Activated CD8-positive, alpha-beta T cell treated with anti-CD3 and anti-CD28 coated beads, Interleukin-2, amount 10 ng/mL, durations not matched to agents 7 days and 5 days (primary cell): Measurements from ENCODE around the gene UGT1A5. TPM values are rescaled to one million over a fixed set of nuclear protein-coding genes. Genes with fewer than 3 reads are reported as not detected.
"Not testable (repeated sequence)": the region's sequence is repeated elsewhere in the genome, so short reads cannot be mapped to it uniquely, and the experiment has no call there.

ENCODE experiments used
- ATAC-seq: fragments of 150-1000 bp; cut with Tn5 transposase; one replicate; pipeline ENCODE4 v1.10.0; 2021; ENCODE audit warnings: moderate library complexity
- CTCF ChIA-PET: fragments of 350-600 bp; sonication (Branson Sonifier 250); formaldehyde crosslinking; loops from one replicate; lab custom pipeline; 2021; ENCODE audit warnings: antibody characterized with exemption; lab: Charles Lee
- POLR2A ChIA-PET: fragments of 350-600 bp; sonication (Branson Sonifier 250); formaldehyde crosslinking; loops from one replicate; lab custom pipeline; 2021; ENCODE audit warnings: antibody characterized with exemption; lab: Charles Lee
- DNase-seq: peaks from one replicate; pipeline ENCODE4 v3.0.0-alpha.2; 2020
- H3K27ac Mint-ChIP-seq: one replicate; pipeline ENCODE4 v1.8.0; 2021; ENCODE audit warnings: mild to moderate bottlenecking, mixed read lengths
- H3K27me3 Mint-ChIP-seq: one replicate; pipeline ENCODE4 v1.8.0; 2021; ENCODE audit warnings: low read depth, mixed read lengths
- H3K36me3 Mint-ChIP-seq: one replicate; pipeline ENCODE4 v1.8.0; 2021; ENCODE audit warnings: low read depth, mixed read lengths
- H3K4me1 Mint-ChIP-seq: one replicate; pipeline ENCODE4 v1.8.0; 2021; ENCODE audit warnings: low read depth, mixed read lengths
- H3K4me3 Mint-ChIP-seq: one replicate; pipeline ENCODE4 v1.8.0; 2021; ENCODE audit warnings: mild to moderate bottlenecking, mixed read lengths
- H3K9me3 Mint-ChIP-seq: one replicate; pipeline ENCODE4 v1.8.0; 2022; ENCODE audit warnings: mixed read lengths; ENCODE audit not compliant: insufficient read depth
- total RNA-seq, 2 experiments: library from RNA; stranded (reverse); gene quantifications; one replicate each; pipeline ENCODE4 v1.2.3, GENCODE V29; 2021

Gene UGT1A5
- total RNA-seq, 2 experiments from 2014 or later: not detected

DNA sequence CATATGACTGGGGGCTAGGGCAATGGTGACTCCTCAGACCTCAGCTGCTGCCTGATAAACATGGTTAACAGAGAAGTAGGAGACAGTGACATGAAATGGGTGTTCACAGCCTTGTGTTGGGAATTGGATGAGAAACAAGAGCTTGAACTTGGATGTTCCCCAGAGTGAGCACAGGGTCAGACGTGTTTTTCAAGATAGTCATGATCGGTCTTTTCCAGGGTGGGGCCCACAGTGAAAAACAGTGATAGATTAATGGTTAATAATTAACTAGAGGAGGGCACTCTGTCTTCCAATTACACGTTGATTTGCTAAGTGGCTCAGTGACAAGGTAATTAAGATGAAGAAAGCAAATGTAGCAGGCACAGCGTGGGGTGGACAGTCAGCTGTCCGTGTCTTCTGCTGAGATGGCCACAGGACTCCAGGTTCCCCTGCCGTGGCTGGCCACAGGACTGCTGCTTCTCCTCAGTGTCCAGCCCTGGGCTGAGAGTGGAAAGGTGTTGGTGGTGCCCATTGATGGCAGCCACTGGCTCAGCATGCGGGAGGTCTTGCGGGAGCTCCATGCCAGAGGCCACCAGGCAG lies 16.1 kb downstream of the UGT1A5 start, which contains the start of gene UGT1A3:
UGT1A3 (plus strand) TSS at position 320 of the 579 bp plus-strand sequence; CDS start at position 405, 85 bp downstream.
- H3K4me1 Mint-ChIP-seq: no peaks in the 10 kb centered on the region
- POLR2A ChIA-PET: no interaction called here
- no peaks in the 10 kb centered on the region for H3K36me3 Mint-ChIP-seq
- CTCF ChIA-PET: interaction anchor here (0.7 kb wide), 1 partner anchor 84 kb away, joined by 3 read pairs; no protein-coding TSS in a partner anchor
- H3K27ac Mint-ChIP-seq: no peak within 1 kb of the TSS
- no peaks in the 10 kb centered on the region for H3K9me3 Mint-ChIP-seq
- DNase-seq (no peak), ATAC-seq (no peak)
- H3K27me3 Mint-ChIP-seq: peaks cover 5% of the 10 kb centered on the region
- no peak within 1 kb of the TSS for H3K4me3 Mint-ChIP-seq

DNA sequence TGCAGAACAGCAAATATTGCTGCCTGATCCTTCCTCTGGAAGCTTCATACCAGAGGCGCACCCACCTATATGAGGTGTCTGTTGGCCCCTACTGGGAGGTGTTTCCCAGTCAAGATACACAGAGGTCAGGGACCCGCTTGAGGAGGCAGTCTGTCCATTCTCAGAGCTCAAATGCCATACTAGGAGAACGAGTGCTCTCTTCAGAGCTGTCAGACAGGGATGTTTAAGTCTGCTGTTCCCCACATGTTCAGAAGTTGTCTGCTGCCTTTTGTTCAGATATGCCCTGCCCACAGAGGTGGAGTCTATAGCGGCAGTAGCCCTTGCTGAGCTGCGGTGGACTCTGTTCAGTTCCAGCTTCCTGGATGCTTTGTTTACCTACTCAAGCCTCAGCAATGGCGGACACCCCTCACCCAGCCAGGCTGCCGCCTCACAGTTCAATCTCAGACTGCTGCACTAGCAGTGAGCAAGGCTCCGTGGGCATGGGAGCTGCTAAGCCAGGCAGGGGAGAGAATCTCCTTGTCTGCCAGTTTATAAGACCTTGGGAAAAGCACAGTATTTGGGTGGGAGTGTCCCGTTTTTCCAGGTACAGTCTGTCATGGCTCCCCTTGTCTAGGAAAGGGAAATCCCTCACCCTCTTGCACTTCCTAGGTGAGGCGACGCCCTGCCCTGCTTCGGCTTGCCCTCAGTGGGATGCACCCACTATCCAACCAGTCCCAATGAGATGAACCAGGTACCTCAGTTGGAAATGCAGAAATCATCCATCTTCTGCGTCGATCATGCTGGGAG lies 24.4 kb downstream of the UGT1A5 start:
- DNase-seq, CTCF ChIA-PET, H3K27ac Mint-ChIP-seq, H3K4me1 Mint-ChIP-seq, H3K36me3 Mint-ChIP-seq, ATAC-seq, H3K9me3 Mint-ChIP-seq, POLR2A ChIA-PET, H3K4me3 Mint-ChIP-seq: not testable (repeated sequence)
- H3K27me3 Mint-ChIP-seq: peaks cover 34% of the 10 kb centered on the region

DNA sequence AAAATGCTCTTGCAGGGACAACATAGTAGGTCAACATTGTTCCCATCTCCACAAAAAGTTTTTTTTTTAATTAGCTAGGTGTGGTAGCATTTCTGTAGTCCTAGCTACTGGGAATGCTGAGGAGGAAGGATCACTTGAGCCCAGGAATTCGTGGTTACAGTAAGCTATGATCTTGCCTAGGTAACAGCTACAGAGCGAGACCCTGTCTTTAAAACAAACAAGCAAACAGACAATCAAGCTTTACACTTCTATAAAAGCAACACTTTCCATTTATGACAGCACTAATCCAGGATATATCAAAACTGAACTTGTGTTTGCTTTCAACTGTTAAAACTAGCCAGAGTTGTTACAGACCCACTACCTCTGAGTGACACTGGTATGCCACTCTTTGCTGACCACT lies 28.2 kb downstream of the UGT1A5 start:
- ATAC-seq: no peak
- CTCF ChIA-PET: no interaction called here

DNA sequence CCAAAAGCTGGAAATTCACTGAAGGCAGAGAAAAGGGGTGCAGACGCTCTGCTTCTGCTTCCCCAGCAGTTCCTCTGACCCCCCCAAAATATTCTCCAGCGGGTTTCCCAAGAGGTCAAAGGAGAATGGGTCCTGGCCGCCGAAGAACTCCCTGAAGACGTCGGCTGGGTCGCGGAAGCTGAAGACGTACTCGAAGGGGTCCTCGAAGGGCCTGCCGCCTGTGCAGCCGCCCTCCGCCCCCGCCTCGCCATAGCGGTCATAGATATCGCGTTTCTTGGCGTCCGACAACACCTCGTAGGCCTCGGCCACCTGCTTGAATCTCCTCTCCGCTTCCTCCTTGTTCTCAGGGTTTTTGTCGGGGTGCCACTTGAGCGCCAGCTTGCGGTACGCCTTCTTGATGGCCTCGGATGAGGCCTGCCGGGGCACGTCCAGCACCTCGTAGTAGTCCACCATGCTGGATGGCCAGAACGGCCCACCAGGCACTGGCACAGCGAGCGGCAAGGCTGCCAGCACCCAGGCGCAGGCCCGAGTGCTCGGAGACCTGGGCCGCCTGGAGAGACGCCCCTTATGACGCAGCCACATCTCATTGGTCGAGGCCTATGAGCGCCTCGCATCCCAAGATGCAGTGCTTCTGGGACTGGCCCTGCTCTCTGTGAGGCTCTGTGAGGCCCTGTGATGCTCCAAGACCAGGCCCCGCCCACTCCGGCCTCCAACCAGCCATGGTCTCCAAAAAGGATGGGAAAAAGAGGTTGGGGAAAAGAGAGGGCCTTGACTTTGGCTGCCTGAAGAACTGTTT lies 31.0 kb downstream of the UGT1A5 start:
- Mint-ChIP-seq H3K4me1 (no peaks in the 10 kb centered on the region), H3K27ac (no peak overlapping the region), H3K27me3 (peaks cover 23% of the 10 kb centered on the region), H3K36me3 (no peaks in the 10 kb centered on the region), H3K4me3 (no peak overlapping the region), H3K9me3 (no peaks in the 10 kb centered on the region)
- no peak for ATAC-seq
- ChIA-PET POLR2A (no interaction called here), CTCF (no interaction called here)
- no peak for DNase-seq

More for the DNA sequence above, 28.2 kb downstream of the UGT1A5 start:
- H3K36me3 Mint-ChIP-seq: no peaks in the 10 kb centered on the region
- no peaks in the 10 kb centered on the region for H3K9me3 Mint-ChIP-seq
- no peak for DNase-seq
- POLR2A ChIA-PET: no interaction called here
- H3K27ac Mint-ChIP-seq: no peak overlapping the region
- no peak overlapping the region for H3K4me3 Mint-ChIP-seq
- no peaks in the 10 kb centered on the region for H3K4me1 Mint-ChIP-seq
- H3K27me3 Mint-ChIP-seq: peaks cover 20% of the 10 kb centered on the region

DNA sequence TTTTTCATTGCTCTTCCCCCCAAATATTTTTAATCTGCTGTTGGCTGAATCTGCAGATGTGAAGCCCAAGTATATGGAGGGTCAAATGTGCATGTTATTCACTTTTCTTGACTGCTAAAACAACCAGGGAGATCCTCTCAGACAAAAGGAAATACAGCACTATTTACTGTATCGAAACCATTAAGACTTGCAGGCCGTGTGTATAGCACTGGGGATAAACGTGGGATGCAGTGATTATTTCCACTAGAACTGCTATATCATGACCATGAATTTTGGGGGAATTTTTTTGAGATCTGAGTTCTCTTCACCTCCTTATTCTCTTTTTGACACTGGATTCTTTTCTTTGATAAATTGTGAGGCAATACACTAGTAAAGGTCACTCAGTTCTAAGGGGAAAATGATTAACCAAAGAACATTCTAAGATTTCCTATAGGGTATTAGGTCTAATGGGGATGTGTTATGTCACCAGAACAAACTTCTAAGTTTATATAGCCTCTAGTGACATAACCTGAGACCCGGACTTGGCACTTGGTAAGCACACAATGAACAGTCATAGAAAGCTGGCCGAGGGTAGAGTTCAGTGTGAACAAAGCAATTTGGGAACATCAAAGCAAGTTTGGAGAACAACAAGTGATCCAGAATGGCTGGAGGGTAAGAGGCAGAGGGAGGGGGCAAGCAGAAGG lies 32.5 kb downstream of the UGT1A5 start:
- POLR2A ChIA-PET: no interaction called here
- CTCF ChIA-PET: no interaction called here
- H3K36me3 Mint-ChIP-seq: no peaks in the 10 kb centered on the region
- ATAC-seq (no peak), DNase-seq (no peak)
- H3K27ac Mint-ChIP-seq: no peak overlapping the region
- no peak overlapping the region for H3K4me3 Mint-ChIP-seq
- H3K27me3 Mint-ChIP-seq: peaks cover 20% of the 10 kb centered on the region
- peaks cover 6% of the 10 kb centered on the region for H3K9me3 Mint-ChIP-seq
- H3K4me1 Mint-ChIP-seq: no peaks in the 10 kb centered on the region

DNA sequence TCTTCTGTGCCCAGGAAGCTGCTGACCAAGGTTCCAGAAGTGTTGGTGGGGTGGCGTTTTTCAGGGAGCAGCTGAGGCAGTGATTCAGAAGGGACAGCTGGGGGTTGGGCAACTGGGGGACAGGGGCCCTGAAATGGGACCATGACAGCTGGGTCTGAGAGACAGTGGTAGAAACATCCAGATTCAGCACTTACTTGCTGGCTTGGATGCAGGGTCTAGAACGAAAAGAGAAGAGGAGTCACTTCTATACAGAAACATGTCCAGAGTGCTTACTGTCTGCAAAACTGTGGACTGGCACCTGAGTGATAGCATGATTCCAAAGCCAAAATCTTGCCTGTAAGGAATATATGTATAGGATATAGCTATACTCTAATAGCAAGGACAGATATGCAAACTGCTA lies 33.1 kb downstream of the UGT1A5 start:
- ATAC-seq, POLR2A ChIA-PET, DNase-seq, H3K27ac Mint-ChIP-seq, CTCF ChIA-PET, H3K4me3 Mint-ChIP-seq, H3K9me3 Mint-ChIP-seq, H3K36me3 Mint-ChIP-seq, H3K4me1 Mint-ChIP-seq: not testable (repeated sequence)
- peaks cover 18% of the 10 kb centered on the region for H3K27me3 Mint-ChIP-seq

DNA sequence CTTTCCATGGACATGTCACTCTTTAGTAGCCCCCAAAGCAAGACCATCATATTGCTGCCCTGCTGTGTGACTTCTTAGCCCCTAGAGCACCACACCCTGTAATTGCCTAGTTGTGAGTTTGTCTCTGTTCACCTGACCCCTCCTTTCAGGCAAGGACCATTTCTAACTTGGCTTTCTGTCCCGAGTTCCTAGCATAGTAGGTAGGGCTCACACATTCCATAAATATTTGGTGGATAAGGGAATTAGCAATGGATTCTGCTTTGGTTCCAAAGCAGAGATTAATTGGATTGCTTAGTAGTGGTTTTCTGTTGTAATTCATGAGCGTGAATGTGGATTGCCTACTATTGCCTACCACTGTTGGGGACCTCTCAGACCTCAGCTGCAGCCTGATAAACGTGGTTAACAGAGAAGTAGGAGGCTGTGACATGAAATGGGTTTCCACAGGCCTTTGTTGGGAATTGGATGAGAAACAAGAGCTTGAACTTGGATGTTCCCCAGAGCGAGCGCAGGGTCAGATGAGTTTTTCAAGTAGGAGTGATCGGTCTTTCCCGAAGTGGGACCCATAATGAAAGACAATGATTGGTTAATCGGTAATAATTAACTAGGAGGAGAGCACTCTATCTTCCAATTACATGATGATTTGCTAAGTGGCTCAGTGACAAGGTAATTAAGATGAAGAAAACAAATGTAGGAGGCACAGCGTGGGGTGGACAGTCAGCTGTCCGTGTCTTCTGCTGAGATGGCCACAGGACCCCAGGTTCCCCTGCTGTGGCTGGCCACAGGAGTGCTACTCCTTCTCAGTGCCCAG lies 34.0 kb downstream of the UGT1A5 start:
- H3K27ac Mint-ChIP-seq: no peak overlapping the region
- ATAC-seq (no peak), DNase-seq (no peak)
- H3K9me3 Mint-ChIP-seq: peaks cover 8% of the 10 kb centered on the region
- POLR2A ChIA-PET: no interaction called here
- H3K4me3 Mint-ChIP-seq: no peak overlapping the region
- no peaks in the 10 kb centered on the region for H3K4me1 Mint-ChIP-seq
- CTCF ChIA-PET: no interaction called here
- no peaks in the 10 kb centered on the region for H3K36me3 Mint-ChIP-seq
- H3K27me3 Mint-ChIP-seq: peaks cover 10% of the 10 kb centered on the region

DNA sequence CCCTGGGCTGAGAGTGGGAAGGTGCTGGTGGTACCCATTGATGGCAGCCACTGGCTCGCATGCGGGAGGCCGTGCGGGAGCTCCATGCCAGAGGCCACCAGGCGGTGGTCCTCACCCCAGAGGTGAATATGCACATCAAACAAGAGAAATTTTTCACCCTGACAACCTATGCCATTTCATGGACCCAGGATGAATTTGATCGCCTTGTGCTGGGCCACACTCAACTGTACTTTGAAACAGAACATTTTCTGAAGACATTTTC lies 34.5 kb downstream of the UGT1A5 start:
- ChIA-PET POLR2A (no interaction called here), CTCF (no interaction called here)
- ATAC-seq: no peak
- Mint-ChIP-seq H3K36me3 (no peaks in the 10 kb centered on the region), H3K4me1 (no peaks in the 10 kb centered on the region), H3K27me3 (peaks cover 10% of the 10 kb centered on the region), H3K4me3 (no peak overlapping the region), H3K9me3 (peaks cover 10% of the 10 kb centered on the region), H3K27ac (no peak overlapping the region)
- DNase-seq: no peak

DNA sequence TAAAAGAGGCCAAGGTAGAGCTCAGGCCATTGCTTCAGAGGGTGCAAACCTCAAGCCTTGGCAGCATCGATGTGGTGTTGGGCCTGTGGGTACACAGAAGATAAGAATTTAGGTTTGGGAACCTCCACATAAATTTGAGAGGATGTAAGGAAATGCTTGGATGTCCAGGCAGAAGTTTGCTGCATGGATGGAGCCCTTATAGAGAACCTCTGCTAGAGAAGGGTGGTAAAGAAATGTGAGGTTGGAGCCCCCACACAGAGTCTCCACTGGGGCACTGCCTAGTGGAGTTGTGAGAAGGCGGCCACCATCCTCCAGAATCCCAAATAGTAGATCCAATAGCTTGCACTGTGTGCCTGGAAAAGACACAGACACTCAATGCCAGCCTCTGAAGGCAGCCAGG lies 38.0 kb downstream of the UGT1A5 start:
- POLR2A ChIA-PET: not testable (repeated sequence)

DNA sequence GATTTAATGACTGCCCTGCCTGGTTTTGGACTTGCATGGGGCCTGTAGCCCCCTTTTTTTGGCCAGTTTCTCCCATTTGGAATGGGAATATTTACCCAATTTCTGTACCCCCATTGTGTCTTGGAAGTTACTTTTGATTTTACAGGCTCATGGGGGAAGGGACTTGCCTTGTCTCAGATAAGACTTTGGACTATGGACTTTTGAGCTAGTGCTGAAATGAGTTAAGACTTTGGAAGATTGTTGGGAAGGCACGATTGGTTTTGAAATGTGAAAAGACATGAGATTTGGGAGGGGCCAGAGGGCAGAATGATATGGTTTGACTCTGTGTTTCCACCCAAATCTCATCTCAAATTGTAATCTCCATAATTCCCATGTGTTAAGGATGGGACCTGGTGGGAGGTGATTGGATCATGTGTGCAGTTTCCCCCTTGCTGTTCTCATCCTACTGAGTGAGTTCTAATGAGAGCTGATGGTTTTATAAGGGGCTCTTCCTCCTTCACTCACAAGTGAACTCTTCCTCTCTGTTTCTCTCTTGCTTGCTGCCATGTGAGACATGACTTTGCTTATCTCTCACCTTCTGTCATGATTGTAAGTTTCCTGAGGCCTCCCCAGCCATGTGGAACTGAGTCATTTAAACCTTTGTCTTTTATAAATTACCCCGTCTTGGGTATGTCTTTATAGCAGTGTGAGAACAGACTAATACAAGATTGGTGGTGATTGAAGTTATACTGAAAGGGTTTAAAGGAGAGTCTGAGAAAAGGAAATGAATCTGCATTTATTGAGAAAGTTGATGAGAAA lies 38.7 kb downstream of the UGT1A5 start:
- POLR2A ChIA-PET, DNase-seq, ATAC-seq, H3K36me3 Mint-ChIP-seq, H3K27me3 Mint-ChIP-seq, H3K4me3 Mint-ChIP-seq, H3K27ac Mint-ChIP-seq, CTCF ChIA-PET, H3K4me1 Mint-ChIP-seq: not testable (repeated sequence)
- H3K9me3 Mint-ChIP-seq: peaks cover 10% of the 10 kb centered on the region

More for the DNA sequence above, 38.0 kb downstream of the UGT1A5 start:
- H3K27ac Mint-ChIP-seq, H3K36me3 Mint-ChIP-seq, H3K27me3 Mint-ChIP-seq, CTCF ChIA-PET, ATAC-seq, H3K4me1 Mint-ChIP-seq, H3K4me3 Mint-ChIP-seq, DNase-seq: not testable (repeated sequence)
- H3K9me3 Mint-ChIP-seq: peaks cover 10% of the 10 kb centered on the region
